Breast epithelium (tissue), 3 donors: ENCODE measurements around the gene IGF2BP2.

Source experiments
- CTCF ChIP-seq, 3 donors: fragments of 450-650 bp; IDR thresholded peaks; one replicate each; pipeline ENCODE4 v1.5.1; 2016 to 2017; ENCODE audit warnings: antibody characterized with exemption in 3 of 3, mild to moderate bottlenecking in 3 of 3, moderate library complexity in 3 of 3
- POLR2A ChIP-seq: fragments of 450-650 bp; IDR thresholded peaks from one replicate; pipeline ENCODE4 v1.6.1; 2016; ENCODE audit warnings: antibody characterized with exemption, mild to moderate bottlenecking, moderate library complexity

- TF ChIP-seq POLR2A (no peak), CTCF (IDR thresholded peaks at IDR 0.05) (no peak)
Observed at GRCh38 chr3:185594073-185594472, 230.8 kb downstream of the IGF2BP2 start.
